Esophagus muscularis mucosa (tissue), 4 donors: ENCODE results near the gene LYPD3.

ENCODE experiments used
- EP300 ChIP-seq: sonication (generic); formaldehyde crosslinking; IDR thresholded peaks from one replicate; pipeline ENCODE4 v1.6.1; 2017; ENCODE audit warnings: antibody characterized with exemption
- POLR2A ChIP-seq: fragments of 450-650 bp; IDR thresholded peaks from one replicate; pipeline ENCODE4 v1.6.1; 2017; ENCODE audit warnings: antibody characterized with exemption, moderate library complexity, mild to moderate bottlenecking, low read depth
- POLR2AphosphoS5 ChIP-seq, 2 donors: sonication (generic); formaldehyde crosslinking; IDR thresholded peaks; one replicate each; pipeline ENCODE4 v1.6.1; 2017; ENCODE audit warnings: antibody characterized with exemption in 2 of 2
- TF ChIP-seq, protein P1 (sequence below), 3 experiments: fragments of 200-600 bp in 2 of 3; fragments of 450-650 bp in 1 of 3; sonication (generic) in 2 of 3; IDR thresholded peaks; one replicate each; pipeline ENCODE4 v1.5.1; 2017 to 2019; ENCODE audit warnings: antibody characterized with exemption in 3 of 3, mild to moderate bottlenecking in 2 of 3, moderate library complexity in 1 of 3

DNA sequence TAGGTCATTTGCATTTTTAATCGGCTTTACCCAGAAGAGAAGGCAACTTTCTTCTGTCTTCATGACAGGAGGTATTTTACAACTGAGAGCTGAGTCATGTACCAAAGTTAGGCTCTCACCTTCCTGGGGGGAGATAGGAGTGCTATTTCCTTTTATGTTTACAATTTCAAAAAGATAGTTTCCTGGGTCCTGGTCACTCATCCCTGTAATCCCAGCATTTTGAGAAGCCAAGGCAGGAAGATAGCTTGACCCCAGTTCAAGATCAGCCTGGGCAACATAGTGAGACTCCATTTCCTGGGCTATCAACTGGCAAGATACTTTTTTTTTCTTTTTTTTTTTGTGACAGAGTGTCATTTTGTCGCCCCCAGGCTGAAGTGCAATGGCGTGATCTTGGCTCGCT lies 7.6 kb downstream of the LYPD3 start:
- TF ChIP-seq, protein P1, sequence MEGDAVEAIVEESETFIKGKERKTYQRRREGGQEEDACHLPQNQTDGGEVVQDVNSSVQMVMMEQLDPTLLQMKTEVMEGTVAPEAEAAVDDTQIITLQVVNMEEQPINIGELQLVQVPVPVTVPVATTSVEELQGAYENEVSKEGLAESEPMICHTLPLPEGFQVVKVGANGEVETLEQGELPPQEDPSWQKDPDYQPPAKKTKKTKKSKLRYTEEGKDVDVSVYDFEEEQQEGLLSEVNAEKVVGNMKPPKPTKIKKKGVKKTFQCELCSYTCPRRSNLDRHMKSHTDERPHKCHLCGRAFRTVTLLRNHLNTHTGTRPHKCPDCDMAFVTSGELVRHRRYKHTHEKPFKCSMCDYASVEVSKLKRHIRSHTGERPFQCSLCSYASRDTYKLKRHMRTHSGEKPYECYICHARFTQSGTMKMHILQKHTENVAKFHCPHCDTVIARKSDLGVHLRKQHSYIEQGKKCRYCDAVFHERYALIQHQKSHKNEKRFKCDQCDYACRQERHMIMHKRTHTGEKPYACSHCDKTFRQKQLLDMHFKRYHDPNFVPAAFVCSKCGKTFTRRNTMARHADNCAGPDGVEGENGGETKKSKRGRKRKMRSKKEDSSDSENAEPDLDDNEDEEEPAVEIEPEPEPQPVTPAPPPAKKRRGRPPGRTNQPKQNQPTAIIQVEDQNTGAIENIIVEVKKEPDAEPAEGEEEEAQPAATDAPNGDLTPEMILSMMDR (IDR thresholded peaks at IDR 0.05): no peak
- TF ChIP-seq POLR2A (no peak), POLR2AphosphoS5 (IDR thresholded peaks at IDR 0.05) (no peak), EP300 (no peak)
